ENCODE results near the gene RRP1.

The RRP1 gene, protein sequence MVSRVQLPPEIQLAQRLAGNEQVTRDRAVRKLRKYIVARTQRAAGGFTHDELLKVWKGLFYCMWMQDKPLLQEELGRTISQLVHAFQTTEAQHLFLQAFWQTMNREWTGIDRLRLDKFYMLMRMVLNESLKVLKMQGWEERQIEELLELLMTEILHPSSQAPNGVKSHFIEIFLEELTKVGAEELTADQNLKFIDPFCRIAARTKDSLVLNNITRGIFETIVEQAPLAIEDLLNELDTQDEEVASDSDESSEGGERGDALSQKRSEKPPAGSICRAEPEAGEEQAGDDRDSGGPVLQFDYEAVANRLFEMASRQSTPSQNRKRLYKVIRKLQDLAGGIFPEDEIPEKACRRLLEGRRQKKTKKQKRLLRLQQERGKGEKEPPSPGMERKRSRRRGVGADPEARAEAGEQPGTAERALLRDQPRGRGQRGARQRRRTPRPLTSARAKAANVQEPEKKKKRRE

DNA sequence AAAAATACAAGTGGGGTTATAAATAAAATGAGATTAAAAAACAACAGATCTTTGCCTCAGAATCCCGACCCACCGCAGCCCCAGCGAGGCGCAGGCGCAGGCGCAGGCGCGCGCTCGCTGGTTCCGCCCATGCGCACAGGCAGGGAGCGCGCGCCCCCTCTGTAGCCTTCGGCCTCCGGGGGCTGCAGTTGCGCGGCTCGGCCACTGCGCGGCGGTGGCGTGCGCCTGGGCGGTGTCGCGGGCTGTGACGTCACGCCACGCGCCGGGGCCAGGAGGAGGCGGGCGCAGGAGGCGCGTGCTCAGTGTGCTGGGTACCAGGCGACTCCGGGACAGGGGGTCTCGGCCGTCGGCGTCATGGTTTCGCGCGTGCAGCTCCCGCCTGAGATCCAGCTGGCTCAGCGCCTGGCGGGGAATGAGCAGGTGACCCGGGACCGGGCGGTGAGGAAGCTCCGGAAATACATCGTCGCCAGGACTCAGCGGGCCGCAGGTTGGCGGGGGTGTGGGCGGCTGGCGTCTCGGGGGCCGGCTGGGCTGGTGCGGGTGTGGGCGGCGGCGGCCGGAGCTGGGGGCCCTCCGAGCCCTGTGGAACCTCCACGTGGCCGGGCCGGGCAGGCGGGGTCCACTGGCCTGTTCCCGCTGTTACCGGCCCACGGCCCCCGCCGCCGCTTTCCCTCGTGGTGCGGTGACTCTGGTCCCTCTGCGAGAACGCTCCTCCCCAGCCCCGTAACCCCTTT lies at the start of gene RRP1:
Gene RRP1, plus strand, starts transcription at position 302 of the 734 bp plus-strand sequence. Its CDS starts 53 bp downstream, at position 355.
- intact Hi-C loops (cut with DNase I) = loop anchor here (1.0 kb wide), 1 partner anchor 13 kb away; the partner anchor contains the start of gene CSTB
- DNase-seq = peak; percentile 81 to 98 (median 88)

DNA sequence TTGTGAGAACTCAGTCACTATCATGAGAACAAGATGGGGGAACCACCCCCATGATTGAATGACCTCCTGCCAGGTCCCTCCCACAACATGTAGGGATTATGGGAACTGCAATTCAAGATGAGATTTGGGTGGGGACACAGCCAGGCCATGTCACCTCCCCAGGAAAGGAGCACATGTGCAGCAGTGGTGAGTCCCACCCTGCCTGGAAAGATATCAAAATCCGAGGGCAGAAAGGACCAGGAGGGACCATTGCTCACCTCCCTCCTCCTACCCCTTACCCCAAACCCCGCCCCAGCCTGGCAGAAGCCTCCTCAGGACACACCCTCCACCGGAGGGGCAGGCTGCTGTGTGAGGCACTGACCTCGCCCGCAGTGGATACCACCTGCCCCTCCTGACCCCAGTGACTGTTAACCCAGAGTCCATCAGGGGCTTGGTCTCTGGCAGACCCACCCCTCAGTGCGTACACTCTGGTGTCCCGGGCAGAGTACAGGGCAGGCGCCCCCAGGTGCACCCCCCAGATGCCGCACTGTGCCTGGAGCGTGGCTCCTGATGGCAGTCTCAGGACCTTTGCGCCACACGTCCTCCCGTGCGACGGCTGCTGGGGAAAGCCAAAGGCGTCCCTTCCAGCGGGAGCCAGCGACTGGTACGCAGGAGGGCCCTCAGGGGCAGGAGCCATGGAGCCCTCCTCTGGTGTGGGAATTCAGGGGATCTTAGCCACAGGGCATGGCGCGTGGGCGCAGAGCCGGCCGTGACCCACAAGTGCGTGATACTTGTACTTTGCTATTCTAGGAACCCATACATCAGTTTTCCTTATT lies 49.5 kb upstream of the RRP1 start:
- DNase-seq = no peak
- intact Hi-C loops (cut with DNase I) = no loop called here

DNA sequence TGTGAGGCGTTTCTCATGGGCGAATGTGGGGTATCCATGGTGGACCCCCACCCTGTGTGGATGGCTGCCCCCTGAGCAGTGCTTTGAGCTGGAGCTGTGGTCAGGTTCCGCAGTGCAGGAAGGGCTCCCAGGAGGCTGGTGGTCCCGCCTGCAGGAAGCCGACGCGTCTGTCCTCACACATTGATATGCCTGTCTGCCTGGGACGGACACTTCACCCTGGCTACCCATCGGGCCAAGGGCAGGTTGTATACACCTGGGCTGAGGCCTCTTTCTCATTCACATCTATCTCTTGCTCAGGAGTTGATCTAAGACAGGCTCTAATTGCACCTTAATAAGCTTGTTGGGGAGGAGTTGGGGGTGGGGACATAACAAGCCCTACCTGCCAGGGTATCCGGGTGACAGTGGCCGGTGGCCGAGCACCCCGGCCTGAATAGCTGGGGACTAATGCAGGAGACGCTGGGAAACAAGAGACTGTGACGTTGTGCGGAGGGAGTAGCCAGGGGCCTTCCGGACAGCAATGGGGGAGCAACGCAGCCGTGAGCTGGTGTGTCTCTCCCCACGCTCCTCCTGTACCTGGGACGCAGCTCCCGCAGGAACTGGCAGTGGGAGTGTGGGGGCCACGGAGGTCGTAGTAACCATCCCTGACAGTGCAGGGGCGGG lies 48.8 kb upstream of the RRP1 start:
- DNase-seq = peak in 6 of 10 donors; percentile 38 to 92 (median 74)
- intact Hi-C loops (cut with DNase I) = no loop called here

DNA sequence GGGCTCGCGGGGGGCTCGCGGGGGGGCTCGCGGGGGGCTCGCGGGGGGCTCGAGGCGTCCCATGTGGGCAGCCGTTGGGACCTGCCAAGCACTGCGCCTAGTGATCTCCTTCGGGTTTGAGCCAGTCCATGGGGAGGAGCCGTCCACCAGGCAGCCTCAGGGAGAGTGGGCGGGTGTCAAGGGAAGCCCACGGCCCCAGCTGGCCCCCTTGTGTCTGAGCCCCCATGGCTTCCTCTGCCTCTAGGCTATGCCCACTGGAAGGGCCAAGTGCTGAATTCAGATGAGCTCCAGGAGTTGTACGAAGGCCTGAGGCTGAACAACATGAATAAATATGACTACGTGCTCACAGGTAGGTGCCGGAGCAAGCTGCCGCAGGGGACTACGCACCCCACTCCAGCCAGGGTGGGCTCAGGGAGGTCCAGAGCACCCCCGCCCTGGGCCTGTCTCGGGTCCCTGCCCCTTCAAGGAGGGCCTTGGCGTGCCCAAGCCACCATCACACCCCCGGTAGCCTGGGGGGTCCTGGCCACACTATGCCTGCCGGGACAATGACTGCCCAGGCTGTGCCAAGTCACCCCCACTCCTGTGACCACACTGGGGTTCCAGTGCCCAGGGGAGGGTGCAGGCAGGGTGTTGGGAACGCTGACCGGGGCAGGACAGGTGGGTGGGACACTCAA lies 47.8 kb upstream of the RRP1 start:
- intact Hi-C loops (cut with DNase I) = no loop called here

DNA sequence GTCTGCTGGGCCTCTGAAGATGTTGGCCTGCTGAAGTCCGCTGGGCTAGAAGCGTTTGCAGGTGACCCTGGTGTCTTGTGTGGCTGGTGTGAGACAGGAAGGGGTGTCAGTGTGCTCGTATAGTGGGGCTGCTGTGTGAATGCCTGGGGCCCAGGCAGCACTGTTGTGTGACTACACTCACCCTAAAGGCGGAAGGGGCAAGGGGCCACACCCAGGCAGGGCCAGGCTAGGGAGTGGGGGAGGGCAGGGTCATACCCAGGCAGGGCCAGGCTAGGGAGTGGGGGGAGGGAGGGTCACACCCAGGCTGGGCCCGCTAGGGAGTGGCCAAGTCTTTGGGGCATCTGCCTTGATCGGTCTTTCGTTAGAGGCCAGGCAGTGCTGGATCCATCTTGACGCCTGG lies 45.4 kb upstream of the RRP1 start:
- DNase-seq = no peak
- intact Hi-C loops (cut with DNase I) = no loop called here

More for the DNA sequence above, 47.8 kb upstream of the RRP1 start:
- DNase-seq = no peak

DNA sequence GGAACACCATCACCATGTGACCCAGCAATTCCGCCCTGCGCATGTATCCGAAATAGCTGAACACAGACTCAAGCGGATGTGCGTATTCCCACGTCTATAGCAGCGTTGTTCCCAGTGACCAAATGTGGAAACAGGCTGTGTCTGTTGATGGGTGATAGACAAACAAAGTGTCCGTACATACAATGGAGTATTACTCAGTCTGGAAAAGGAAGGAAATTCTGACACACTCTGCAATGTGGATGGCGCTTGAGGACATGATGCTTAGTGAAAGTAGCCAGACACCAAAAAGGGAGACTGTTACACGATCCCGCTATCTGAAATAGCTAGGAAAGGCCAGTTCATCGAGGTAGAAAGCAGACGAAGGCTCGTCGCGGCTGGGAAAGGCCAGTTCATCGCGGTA lies 44.7 kb upstream of the RRP1 start:
- DNase-seq = no peak
- intact Hi-C loops (cut with DNase I) = no loop called here

DNA sequence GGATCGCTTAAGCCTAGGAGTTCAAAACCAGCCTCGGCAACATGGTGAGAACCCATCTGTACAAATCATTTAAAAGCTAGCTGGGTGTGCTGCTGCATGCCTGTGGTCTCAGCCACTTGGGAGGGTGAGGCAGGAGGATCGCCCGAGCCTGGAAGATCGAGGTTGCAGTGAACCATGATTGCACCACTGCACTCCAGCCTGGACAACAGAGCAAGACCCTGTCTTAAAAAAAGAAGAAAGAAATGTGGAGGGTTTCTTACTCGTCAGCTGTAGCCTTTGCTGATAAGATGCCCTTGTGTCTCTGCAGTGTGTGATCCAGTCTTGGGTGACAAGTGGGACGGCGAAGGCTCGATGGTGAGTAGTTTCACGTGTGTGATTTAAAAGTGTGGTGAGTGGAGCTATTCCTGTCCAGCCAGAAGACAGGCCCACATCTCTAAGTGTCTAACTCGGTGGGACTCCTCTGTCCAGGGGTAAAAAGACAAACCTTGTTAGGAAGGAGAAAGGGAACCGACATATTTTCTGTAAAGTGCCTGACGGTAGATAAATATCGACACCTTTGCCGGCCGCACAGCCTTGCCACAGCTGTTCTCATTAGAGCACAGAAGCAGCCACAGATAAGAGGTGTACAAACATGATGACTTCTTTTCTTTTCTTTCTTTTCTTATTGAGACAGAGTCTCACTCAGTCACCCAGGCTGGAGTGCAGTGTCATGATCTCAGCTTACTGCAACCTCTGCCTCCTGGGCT lies 43.4 kb upstream of the RRP1 start:
- intact Hi-C loops (cut with DNase I) = no loop called here
- DNase-seq = no peak

DNA sequence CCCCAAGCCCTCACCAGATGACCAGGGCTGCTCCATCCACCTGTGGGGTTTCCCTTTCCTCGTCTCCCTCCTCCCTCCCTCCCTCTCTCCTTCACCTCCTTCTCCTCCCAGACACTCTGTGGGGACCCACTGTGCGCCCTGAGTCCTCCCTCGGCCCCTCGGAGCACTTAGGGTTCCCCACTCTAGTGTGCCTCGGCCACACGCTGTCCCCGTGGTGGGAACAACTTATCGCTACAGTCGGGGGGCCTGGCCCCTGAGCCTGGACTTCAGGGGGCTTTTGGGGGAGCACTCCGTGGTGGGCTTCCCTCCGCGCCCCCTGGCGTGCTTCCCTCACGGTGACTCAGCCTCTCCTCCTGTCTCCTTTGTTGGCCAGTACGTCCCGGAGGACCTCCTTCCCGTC lies 40.8 kb upstream of the RRP1 start:
- intact Hi-C loops (cut with DNase I) = no loop called here
- DNase-seq = no peak

DNA sequence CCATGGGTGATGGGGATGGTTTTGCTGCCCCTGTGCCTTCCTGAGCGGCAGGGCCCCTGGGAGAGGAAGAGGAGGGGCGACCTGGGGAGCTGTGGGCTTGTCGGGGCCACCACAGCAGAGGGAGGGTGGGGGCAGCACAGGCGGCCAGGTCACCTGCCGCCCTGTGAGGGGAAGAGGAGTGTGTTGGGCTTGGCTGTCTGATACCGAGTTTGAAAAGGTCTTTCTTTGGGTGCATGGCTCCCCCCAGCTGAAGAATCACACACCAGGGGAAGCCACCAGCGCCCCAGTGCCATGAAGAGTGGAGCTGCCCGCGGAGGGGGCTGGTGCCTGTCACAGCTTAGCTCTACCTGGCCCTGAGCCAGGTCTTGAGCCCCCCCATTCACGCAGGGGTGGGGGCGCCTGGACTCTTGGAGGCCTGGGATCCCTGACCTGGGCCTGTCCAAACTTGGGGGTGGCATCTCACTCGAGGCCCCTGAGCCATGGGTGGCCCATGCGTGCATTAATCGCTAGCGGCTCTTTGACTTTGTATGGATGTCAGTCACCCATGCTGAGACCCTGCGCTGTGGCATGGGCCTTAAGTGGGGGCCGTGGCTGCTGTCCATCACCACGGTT lies 39.6 kb upstream of the RRP1 start:
- intact Hi-C loops (cut with DNase I) = no loop called here
- DNase-seq = no peak

DNA sequence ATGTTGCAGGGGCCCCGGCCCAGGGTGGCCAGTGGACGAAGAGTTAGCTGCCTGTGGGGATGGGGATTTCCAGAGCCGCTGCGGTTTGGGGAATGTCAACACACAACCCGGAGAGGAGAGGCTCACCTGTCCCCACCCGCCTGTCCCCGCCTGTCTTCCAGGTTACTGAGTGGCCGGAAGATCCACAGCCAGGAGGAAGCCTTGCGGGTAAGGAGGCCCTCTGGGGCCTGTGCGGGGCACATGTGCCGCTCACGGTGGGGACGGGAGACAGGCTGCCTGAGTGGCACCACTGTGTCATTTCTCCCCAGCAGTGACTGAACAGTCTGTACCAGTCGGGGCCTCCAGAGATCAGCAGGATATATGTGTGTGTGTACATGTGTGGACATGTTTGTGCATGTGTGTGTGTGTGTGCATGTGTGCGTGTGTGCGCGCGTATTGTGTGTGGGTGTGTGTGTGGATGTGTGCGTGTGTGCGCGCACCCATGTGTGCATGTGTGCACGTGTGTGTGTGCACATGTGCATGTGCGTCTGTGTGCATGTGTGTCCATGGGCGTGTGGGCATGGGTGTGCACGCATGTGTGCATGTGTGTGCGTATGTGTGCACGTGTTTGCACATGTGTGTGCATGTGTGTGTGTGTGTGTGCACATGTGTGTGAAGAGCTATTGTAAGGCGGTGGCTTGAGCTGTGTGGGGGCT lies 38.9 kb upstream of the RRP1 start:
- intact Hi-C loops (cut with DNase I) = no loop called here
- DNase-seq = no peak

DNA sequence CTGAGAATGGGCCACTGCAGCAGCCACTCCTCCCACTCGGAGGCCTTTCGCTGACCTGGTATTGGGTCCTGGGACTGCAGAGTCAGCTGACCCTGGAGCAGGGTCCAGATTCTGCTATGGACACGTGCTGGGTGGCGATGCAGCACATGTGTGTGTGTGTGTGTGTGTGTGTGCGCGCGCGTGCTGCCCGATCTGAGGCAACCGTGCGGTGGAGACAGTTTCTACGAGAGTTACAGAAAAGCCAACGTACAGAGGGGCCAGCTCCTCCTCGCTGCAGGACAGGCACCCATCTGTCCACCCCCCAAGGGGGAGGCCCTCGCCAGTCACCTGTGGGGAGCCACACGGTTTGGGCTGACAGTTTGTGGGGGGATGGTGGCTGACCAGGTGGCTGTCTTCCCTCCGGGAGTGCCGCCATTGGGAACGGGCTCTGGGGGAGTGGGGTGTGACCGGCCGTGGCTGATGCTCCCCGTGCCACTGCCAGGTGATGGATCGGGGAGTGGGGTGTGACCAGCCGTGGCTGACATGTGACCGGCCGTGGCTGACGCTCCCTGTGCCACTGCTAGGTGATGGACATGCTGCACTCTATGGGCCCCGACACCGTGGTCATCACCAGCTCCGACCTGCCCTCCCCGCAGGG lies 37.3 kb upstream of the RRP1 start:
- no peak for DNase-seq
- intact Hi-C loops (cut with DNase I) = no loop called here

DNA sequence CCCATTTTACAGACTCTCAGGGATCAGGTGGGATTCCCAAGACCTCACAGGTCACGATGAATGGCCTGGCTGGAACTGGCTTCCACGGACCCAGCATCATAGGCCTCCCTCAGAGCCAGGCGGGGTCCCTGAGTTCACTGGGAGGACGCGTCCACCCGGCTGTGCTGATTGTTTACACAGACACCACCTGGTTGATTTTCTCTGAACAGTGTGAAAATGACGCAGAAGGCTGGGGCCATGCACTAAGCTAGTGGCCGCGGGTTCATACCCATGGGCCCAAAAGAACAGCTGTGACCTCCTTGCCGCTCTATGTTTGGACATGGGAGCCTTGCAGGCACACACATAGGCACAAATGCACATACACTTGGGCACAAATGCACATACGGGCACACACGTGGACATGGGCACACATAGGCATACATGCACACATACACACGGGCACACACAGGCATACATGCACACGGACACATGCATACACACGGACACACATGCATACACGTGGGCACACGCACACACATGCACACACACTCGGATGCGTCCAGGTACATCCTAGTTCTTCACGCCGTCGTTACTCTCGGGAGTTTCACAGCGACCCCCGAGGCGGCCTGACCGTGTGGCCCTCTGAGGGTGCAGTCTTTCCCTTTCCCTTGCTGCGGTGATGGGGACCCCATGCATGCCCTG lies 36.5 kb upstream of the RRP1 start:
- DNase-seq = no peak
- intact Hi-C loops (cut with DNase I) = no loop called here

DNA sequence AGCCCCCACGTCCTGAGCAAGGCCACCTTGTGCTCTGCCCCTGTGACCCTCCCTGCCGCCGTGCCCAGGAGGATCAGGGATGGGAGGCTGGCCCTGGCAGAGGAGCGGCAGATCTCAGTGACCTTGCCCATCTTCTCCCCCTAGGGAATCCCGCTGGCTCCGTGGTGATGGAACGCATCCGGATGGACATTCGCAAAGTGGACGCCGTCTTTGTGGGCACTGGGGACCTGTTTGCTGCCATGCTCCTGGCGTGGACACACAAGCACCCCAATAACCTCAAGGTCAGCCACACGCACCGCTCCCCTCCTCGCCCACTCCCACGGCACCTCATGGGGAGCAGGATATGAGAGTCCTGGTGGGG lies 36.0 kb upstream of the RRP1 start:
- intact Hi-C loops (cut with DNase I) = no loop called here
- DNase-seq = no peak

DNA sequence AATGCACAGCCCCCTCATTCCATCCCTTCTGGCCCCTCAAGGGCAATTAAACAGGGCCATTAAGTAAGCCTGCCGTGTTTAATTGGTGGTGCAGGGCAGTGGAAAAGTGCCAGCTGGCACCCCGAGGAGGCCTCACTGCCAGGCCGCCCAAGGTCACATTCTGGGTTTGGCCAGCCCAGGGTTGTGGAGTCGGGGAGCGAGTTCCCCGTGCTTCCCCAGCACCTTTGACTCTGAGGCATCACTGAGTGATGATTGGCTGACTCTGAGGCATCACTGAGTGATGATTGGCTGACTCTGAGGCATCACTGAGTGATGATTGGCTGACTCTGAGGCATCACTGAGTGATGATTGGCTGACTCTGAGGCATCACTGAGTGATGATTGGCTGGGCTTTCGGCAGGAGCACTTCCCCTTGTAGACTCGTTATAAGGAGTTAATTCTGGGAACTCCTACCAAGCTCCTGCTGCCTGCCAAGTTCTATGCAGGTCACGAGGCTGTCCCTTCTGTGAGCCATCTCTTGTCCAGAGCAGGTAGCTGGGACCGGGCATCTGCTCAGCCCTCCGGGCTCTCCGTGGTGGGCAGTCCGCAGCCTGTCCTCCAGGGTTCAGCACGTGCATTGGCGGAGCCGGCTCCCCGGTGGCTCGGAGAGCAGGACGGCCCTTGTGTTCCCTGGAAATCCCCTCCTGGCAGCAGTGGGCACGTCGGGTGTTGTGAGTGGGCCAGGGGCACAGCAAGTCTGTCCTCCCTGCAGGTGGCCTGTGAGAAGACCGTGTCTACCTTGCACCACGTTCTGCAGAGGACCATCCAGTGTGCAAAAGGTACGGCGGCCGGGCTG lies 34.2 kb upstream of the RRP1 start:
- DNase-seq = no peak
- intact Hi-C loops (cut with DNase I) = no loop called here

DNA sequence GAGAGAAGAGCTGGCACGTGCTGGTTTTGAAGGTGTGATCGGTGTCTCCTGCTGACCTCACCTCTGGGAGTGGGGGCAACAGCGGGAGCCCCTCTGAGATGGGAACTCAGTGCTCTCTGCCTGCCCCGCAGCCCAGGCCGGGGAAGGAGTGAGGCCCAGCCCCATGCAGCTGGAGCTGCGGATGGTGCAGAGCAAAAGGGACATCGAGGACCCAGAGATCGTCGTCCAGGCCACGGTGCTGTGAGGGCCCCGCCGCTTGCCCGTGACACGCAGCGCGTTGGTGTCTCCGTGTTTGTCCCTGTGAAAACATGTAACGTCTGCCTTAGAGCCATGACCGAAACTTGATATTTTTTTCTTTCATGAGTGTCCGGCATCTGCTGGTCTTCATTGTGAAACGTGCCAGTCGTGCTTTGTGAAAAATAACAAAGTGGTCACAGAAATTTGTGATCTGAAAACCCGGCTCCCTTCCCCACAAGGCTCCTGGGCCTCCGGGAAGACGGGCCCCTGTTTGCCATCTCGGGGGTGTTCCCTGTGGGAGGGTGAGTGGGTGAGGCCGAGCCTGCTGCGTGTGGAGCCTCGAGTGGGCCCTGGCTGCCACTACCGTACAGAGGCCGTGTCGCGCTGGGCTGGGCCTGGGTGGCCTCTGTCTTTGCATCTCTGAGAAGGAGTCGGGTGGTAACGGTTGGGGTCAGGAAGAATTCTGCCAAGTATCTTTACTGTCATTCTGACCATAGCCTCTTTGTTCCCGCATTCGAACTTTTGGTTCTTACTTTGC lies 33.4 kb upstream of the RRP1 start:
- no peak for DNase-seq
- intact Hi-C loops (cut with DNase I) = no loop called here
